ENCODE results near the gene GEN1. TPM values are rescaled to one million over a fixed set of nuclear protein-coding genes. Genes with fewer than 3 reads are reported as not detected.

GEN1 gene
- total and polyA plus RNA-seq, 10 of the 15 experiments (the other 5 are each of a cell fraction or from before 2014, with no cell fraction given), result 6.0 to 49.6 (median 36.0) TPM

DNA sequence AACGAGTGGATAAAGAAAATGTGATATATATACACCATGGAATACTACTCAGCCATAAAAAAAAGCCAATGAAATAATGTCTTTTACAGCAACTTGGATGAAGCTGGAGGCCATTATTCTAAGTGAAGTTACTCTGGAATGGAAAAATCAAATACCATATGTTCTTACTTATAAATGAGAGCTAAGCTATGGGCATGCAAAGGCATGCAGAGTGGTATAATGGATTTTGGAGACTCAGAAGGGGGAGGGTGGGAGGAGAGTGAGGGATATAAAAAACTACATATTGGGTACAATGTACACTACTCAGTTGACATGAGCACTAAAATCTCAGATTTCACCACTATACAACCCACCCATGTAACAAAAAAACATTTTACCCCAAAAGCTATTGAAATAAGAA is 60.7 kb downstream of the GEN1 start (continued):
- TF ChIP-seq ZBTB40 (IDR thresholded peaks at IDR 0.05; ENCODE audit: borderline replicate concordance) (no peak), E2F8 (IDR thresholded peaks at IDR 0.05; ENCODE audit: low read depth, partially characterized antibody) (no peak), NR2C1 (IDR thresholded peaks at IDR 0.05) (no peak), TCF12 (IDR thresholded peaks at IDR 0.05; ENCODE audit: low read depth, low read length) (no peak), USF2 (IDR thresholded peaks at IDR 0.05; ENCODE audit: borderline replicate concordance, low read depth, low read length) (no peak), NFYA (IDR thresholded peaks at IDR 0.05; ENCODE audit: borderline replicate concordance, low read depth, low read length) (no peak)
